ENCODE measurements around the gene LBHD1.
"Not testable (repeated sequence)": the region's sequence is repeated elsewhere in the genome, so short reads cannot be mapped to it uniquely, and the experiment has no call there.

Gene LBHD1

GRCh38 chr11:62689421-62690183, 17.5 kb upstream of the LBHD1 start, which contains the start of gene LRRN4CL:
Gene LRRN4CL (minus strand): TSS chr11:62689530. CDS start chr11:62688508, 1,022 bp downstream.
- peaks cover 32% of the 10 kb centered on the region for H3K36me3 ChIP-seq (ENCODE audit: insufficient read depth, low read length)
- no peaks in the 10 kb centered on the region for H3K27me3 ChIP-seq (ENCODE audit: control insufficient read depth, insufficient read depth, low read length)
- peak within 1 kb of the TSS; percentile 22 for H3K4me3 ChIP-seq (ENCODE audit: low read length)
- peaks cover 21% of the 10 kb centered on the region for H3K4me1 ChIP-seq (ENCODE audit: control insufficient read depth, insufficient read depth, low read length)
- peak within 1 kb of the TSS; percentile 33 for H3K9ac ChIP-seq (ENCODE audit: low read depth, low read length)
- H3K4me2 ChIP-seq (ENCODE audit: low read length), result peak within 1 kb of the TSS; percentile 33
- H3K9me3 ChIP-seq (replicated peaks; ENCODE audit: low read length), result no peaks in the 10 kb centered on the region

DNA sequence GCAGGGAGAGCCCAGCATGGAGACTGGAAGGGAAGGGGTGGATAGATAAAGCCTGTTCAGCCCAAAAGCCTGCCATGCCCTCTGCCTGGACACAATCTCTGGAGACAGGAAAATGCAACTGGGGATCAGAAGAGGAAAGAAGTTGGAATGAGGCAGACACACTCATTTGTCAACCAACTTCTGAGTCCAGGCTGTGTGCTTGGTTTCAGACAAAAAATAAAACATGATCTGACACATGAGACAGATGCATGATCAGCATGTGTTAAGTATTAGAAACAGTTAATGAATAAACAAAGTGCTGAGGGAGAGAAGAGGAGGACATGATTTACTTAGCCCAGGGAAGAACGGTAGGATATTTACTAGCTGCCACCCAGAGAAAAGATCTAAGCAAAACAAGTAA, 16.4 kb upstream of the LBHD1 start:
- Histone ChIP-seq H3K9ac (ENCODE audit: low read depth, low read length) (no peak overlapping the region), H3K9me3 (replicated peaks; ENCODE audit: low read length) (no peaks in the 10 kb centered on the region), H3K36me3 (ENCODE audit: insufficient read depth, low read length) (peaks cover 28% of the 10 kb centered on the region), H3K4me1 (ENCODE audit: control insufficient read depth, insufficient read depth, low read length) (peaks cover 21% of the 10 kb centered on the region), H3K4me3 (ENCODE audit: low read length) (no peak overlapping the region), H3K27me3 (ENCODE audit: control insufficient read depth, insufficient read depth, low read length) (no peaks in the 10 kb centered on the region), H3K4me2 (ENCODE audit: low read length) (peak overlapping the region; percentile 6)

DNA sequence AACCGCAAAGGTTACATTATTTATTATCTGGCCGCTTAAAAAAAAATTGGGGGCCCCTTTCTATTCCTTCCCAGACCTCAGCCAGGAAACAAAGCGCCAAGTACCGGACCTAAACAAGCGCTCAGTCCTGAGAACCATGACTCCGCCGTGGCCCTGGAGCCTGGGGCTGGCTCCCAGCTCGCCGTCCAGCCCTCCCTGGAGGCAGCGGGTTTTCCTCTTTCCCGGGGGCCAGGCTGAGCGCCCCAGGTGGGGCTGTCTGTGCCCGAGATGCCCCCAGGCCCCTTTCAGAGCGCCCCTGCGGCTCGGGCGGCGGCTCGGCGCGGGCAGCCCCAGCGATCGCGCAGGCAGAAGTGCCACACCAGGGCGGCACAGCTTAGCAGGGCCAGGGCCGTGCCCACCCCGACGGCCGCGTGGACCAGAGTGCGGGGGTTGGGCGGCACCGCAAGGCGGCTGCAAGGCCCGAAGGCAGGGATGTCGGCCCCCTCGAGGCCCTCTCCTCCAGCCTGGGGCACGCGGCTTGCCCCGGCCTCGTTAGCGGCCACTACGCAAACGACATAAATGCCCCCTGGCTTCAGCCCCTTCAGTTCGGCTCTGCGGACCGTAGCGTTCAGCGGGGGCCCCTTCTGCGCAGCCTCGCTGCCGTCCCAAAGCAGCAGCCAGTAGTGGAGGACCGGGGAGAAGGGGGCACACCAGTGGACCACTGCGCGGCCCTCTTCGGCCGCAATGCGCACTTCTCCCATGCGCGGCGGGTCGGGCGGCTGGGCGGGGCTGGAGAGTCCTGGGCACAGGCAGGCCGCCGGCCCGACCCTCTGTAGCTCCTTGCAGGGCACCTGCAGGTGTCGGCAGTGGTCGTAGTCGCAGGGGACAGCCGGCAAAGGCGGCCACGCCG, 15.7 kb upstream of the LBHD1 start:
- H3K4me1 ChIP-seq (ENCODE audit: control insufficient read depth, insufficient read depth, low read length), result peaks cover 21% of the 10 kb centered on the region
- H3K9ac ChIP-seq (ENCODE audit: low read depth, low read length), result no peak overlapping the region
- no peaks in the 10 kb centered on the region for H3K27me3 ChIP-seq (ENCODE audit: control insufficient read depth, insufficient read depth, low read length)
- H3K9me3 ChIP-seq (replicated peaks; ENCODE audit: low read length), result no peaks in the 10 kb centered on the region
- no peak overlapping the region for H3K4me3 ChIP-seq (ENCODE audit: low read length)
- peak overlapping the region; percentile 6 for H3K4me2 ChIP-seq (ENCODE audit: low read length)
- peaks cover 24% of the 10 kb centered on the region for H3K36me3 ChIP-seq (ENCODE audit: insufficient read depth, low read length)

DNA sequence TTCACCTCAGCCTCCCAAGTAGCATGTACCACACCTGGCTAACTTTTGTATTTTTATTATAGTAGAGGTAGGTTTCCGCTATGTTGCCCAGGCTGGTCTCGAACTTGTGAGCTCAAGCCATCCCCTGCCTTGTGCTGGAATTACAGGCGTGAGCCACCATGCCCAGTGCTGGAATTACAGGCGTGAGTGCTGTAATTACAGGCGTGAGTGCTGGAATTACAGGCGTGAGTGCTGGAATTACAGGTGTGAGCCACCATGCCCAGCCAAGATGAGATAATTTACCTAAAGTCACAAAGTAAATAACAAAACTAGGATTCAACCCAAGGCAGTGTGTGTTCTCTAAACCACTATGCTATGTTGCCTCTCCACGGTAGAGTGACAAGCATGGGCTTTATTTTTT, 10.5 kb upstream of the LBHD1 start:
- Histone ChIP-seq H3K4me3 (ENCODE audit: low read length) (no peak overlapping the region), H3K9ac (ENCODE audit: low read depth, low read length) (no peak overlapping the region), H3K9me3 (replicated peaks; ENCODE audit: low read length) (no peaks in the 10 kb centered on the region), H3K27me3 (ENCODE audit: control insufficient read depth, insufficient read depth, low read length) (no peaks in the 10 kb centered on the region), H3K4me2 (ENCODE audit: low read length) (no peak overlapping the region), H3K4me1 (ENCODE audit: control insufficient read depth, insufficient read depth, low read length) (peaks cover 20% of the 10 kb centered on the region), H3K36me3 (ENCODE audit: insufficient read depth, low read length) (peaks cover 2% of the 10 kb centered on the region)

DNA sequence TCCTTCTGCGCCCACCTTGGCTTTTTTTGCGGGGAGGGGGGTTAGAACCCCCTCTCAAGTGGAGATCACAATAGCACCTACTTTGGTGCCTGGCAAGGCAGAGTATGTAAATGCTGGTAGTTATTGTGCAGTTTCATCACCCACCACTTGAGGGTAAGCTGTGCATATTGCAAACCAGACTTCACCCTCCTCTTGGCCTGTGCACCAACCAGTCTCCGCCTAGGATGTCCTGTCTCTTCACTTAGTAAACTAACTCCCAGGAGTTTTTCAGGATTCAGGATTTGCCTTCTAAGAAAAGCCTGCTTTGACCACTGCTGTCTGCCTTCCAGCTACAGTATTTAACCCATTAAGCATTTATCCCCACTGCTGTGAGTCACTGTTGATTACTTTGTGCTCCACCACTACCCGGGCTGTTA, 8.8 kb upstream of the LBHD1 start:
- Histone ChIP-seq H3K9me3 (replicated peaks; ENCODE audit: low read length) (no peaks in the 10 kb centered on the region), H3K4me2 (ENCODE audit: low read length) (no peak overlapping the region), H3K4me3 (ENCODE audit: low read length) (no peak overlapping the region), H3K27me3 (ENCODE audit: control insufficient read depth, insufficient read depth, low read length) (no peaks in the 10 kb centered on the region), H3K36me3 (ENCODE audit: insufficient read depth, low read length) (peaks cover 13% of the 10 kb centered on the region), H3K4me1 (ENCODE audit: control insufficient read depth, insufficient read depth, low read length) (peaks cover 24% of the 10 kb centered on the region), H3K9ac (ENCODE audit: low read depth, low read length) (no peak overlapping the region)

DNA sequence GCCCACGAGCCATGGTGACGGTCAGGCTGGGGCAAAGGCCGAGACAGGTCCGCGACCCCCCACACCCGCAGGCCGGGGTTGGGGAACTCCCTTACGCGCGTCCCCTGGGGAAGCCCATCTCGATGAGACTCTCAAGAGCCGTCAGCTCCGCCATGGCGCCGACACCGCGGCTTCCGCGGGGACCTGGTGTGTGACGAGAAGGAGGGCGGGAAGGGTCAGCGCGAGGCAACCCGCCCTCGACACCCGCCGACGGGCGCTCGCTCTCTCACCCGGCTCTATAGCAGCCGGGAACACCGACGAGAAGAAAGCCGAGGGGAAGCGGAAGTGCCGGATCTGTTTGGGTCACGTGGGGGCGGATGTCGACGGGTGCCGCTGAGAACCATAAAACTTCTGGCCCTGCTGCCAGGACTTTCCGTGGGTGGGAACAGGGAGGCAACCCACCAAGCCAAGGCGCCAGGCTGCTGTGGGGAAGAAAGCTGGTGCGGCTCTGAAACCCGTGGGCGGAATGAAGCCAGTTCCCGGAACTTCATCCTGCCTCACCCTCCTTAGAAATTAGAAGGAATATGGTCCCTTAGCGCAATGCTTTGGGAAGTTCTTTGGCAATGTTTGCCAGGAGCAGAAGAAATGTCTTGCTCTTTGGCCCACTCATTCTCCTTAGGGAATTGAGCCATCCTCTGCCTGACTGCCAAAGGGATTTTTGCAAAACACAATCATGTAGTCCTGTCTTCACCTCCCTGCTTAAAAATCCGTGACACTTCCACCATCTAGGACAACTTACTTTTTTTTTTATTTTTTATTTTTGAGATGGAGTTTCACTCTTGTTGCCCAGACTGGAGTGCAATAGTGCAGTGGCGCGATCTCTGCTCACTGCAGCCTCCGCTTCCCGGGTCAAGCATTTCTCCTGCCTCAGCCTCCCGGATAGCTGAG, 7.0 kb upstream of the LBHD1 start, which contains the start of gene UBXN1:
UBXN1 (minus strand) TSS at position 304 of the 927 bp plus-strand sequence; CDS start at position 154, 150 bp downstream.
- Histone ChIP-seq H3K4me1 (ENCODE audit: control insufficient read depth, insufficient read depth, low read length) (peaks cover 24% of the 10 kb centered on the region), H3K4me3 (ENCODE audit: low read length) (peak within 1 kb of the TSS; percentile 91), H3K9me3 (replicated peaks; ENCODE audit: low read length) (no peaks in the 10 kb centered on the region), H3K9ac (ENCODE audit: low read depth, low read length) (peak within 1 kb of the TSS; percentile 96), H3K36me3 (ENCODE audit: insufficient read depth, low read length) (peaks cover 17% of the 10 kb centered on the region), H3K4me2 (ENCODE audit: low read length) (peak within 1 kb of the TSS; percentile 85), H3K27me3 (ENCODE audit: control insufficient read depth, insufficient read depth, low read length) (no peaks in the 10 kb centered on the region)

DNA sequence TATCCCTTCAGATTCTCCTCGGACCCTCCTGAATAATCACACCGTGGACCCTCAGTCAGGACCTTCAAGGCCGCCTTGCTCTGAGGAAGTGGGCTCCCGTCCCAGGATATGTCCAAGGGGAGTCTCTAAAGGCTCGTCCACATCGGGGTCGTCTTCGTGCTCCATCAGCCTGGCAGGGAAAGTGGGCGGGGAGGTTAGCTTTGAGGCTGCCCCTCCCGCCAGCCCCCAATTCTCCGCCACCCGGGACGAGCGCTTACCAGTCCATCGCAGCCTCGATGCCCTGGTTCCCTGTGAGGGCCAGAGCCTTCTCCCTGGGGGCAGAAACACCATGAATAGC, 6.3 kb upstream of the LBHD1 start:
- H3K9ac ChIP-seq (ENCODE audit: low read depth, low read length), result peak overlapping the region; percentile 96
- H3K27me3 ChIP-seq (ENCODE audit: control insufficient read depth, insufficient read depth, low read length), result no peaks in the 10 kb centered on the region
- peak overlapping the region; percentile 91 for H3K4me3 ChIP-seq (ENCODE audit: low read length)
- peaks cover 25% of the 10 kb centered on the region for H3K4me1 ChIP-seq (ENCODE audit: control insufficient read depth, insufficient read depth, low read length)
- H3K36me3 ChIP-seq (ENCODE audit: insufficient read depth, low read length), result peaks cover 17% of the 10 kb centered on the region
- no peaks in the 10 kb centered on the region for H3K9me3 ChIP-seq (replicated peaks; ENCODE audit: low read length)
- peak overlapping the region; percentile 85 for H3K4me2 ChIP-seq (ENCODE audit: low read length)

DNA sequence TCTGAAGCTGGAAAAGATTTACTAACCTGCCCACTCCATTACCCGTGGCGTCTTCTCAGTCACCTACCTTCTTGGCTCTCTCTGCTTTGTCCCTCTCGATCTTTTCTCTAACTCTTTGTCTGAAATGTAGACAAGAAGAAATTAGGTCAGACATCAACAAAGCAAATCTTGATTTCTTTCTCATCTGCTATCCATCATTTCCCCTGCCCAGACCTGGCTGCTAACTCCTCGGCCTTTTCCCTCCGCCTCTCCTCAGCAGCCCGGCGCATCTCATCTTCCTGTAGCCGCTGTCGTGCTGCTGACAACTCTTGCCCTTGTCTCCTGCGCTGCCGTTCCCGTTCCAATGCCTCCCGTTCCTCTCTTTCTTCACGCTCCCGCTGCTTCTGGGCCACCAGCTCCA, 5.6 kb upstream of the LBHD1 start:
- H3K9ac ChIP-seq (ENCODE audit: low read depth, low read length), result peak overlapping the region; percentile 96
- peaks cover 21% of the 10 kb centered on the region for H3K36me3 ChIP-seq (ENCODE audit: insufficient read depth, low read length)
- peak overlapping the region; percentile 85 for H3K4me2 ChIP-seq (ENCODE audit: low read length)
- H3K27me3 ChIP-seq (ENCODE audit: control insufficient read depth, insufficient read depth, low read length), result no peaks in the 10 kb centered on the region
- H3K4me1 ChIP-seq (ENCODE audit: control insufficient read depth, insufficient read depth, low read length), result peaks cover 32% of the 10 kb centered on the region
- peak overlapping the region; percentile 91 for H3K4me3 ChIP-seq (ENCODE audit: low read length)
- no peaks in the 10 kb centered on the region for H3K9me3 ChIP-seq (replicated peaks; ENCODE audit: low read length)

DNA sequence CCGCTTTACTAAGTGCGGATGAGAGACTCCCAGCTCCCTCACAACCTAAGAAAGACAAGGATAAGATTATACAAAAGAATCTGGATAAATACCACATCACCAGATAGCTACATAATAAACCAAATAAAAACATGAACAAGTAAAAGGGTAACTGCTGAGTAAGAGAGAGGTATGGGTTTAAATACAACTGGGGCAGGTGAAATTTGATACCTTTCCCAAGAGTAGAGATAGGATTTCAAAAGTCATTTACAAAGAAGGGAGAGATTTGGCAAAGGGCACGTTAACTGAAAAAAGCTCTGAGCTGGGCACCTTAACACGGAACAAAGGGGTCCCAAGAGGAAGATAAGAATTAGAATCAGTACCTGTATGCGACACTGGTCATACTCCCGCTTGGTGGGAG, 5.1 kb upstream of the LBHD1 start:
- no peaks in the 10 kb centered on the region for H3K9me3 ChIP-seq (replicated peaks; ENCODE audit: low read length)
- H3K36me3 ChIP-seq (ENCODE audit: insufficient read depth, low read length), result peaks cover 21% of the 10 kb centered on the region
- no peak overlapping the region for H3K4me3 ChIP-seq (ENCODE audit: low read length)
- H3K27me3 ChIP-seq (ENCODE audit: control insufficient read depth, insufficient read depth, low read length), result no peaks in the 10 kb centered on the region
- no peak overlapping the region for H3K9ac ChIP-seq (ENCODE audit: low read depth, low read length)
- peaks cover 37% of the 10 kb centered on the region for H3K4me1 ChIP-seq (ENCODE audit: control insufficient read depth, insufficient read depth, low read length)
- H3K4me2 ChIP-seq (ENCODE audit: low read length), result peak overlapping the region; percentile 85

DNA sequence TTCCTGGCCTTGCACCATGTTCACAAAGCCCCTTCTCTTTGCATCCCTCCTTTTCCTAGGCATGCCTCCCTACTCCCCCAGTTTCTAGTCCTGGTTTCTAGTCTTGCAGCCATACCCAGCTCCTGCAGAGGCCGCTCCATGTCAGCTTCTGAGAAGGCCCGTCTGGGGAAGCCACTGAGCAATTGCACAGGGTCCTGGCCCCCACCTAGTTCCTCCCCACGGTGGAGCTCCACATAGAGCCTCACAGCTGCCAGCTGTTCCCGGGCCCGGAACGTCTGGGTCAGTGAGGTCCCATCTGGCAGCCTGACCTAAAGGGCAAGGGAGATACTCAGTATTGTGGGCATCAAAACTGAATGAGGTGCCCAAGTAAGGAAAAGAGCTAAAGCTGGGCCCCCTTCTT, 4.6 kb upstream of the LBHD1 start:
- Histone ChIP-seq H3K27me3 (ENCODE audit: control insufficient read depth, insufficient read depth, low read length) (no peaks in the 10 kb centered on the region), H3K36me3 (ENCODE audit: insufficient read depth, low read length) (peaks cover 21% of the 10 kb centered on the region), H3K4me1 (ENCODE audit: control insufficient read depth, insufficient read depth, low read length) (peaks cover 38% of the 10 kb centered on the region), H3K4me3 (ENCODE audit: low read length) (no peak overlapping the region), H3K9ac (ENCODE audit: low read depth, low read length) (no peak overlapping the region), H3K9me3 (replicated peaks; ENCODE audit: low read length) (no peaks in the 10 kb centered on the region), H3K4me2 (ENCODE audit: low read length) (no peak overlapping the region)

GRCh38 chr11:62675415-62675814, 3.3 kb upstream of the LBHD1 start:
- not testable (repeated sequence) for H3K4me2 ChIP-seq (ENCODE audit: low read length); H3K9me3 ChIP-seq (replicated peaks; ENCODE audit: low read length); H3K4me3 ChIP-seq (ENCODE audit: low read length); H3K9ac ChIP-seq (ENCODE audit: low read depth, low read length); H3K27me3 ChIP-seq (ENCODE audit: control insufficient read depth, insufficient read depth, low read length)
- Histone ChIP-seq H3K4me1 (ENCODE audit: control insufficient read depth, insufficient read depth, low read length) (peaks cover 36% of the 10 kb centered on the region), H3K36me3 (ENCODE audit: insufficient read depth, low read length) (peaks cover 21% of the 10 kb centered on the region)

Data from skeletal muscle satellite cell (primary cell).